ENCODE data around the gene FRAS1.
A peak's percentile ranks its signal among the peaks of the same experiment; 100 is the strongest.

The FRAS1 gene

DNA sequence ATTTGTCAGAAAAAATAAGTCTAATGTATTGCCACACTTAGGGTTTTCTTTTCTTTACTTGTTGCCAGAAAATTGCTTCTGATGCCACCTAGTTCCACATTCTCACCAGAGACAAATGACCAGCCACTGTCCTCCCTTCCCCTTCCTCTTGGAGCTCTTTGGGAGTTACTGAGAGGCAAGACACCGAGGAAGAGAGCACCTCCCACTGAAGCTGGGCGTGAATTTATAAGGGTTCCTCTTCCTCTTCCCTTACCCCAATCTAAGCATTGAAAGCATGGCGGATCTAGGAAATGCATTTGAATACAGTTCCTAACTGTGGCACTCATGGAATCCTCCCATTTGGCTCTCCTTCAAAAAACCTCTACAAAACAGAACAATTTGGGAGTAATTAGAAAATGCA is 524.5 kb downstream of the FRAS1 start:
- no peak for DNase-seq (ENCODE audit: low read depth)

GRCh38 chr4:78584863-78585547 is 527.9 kb downstream of the FRAS1 start:
- peak; percentile 63 for DNase-seq (ENCODE audit: low read depth)

DNA sequence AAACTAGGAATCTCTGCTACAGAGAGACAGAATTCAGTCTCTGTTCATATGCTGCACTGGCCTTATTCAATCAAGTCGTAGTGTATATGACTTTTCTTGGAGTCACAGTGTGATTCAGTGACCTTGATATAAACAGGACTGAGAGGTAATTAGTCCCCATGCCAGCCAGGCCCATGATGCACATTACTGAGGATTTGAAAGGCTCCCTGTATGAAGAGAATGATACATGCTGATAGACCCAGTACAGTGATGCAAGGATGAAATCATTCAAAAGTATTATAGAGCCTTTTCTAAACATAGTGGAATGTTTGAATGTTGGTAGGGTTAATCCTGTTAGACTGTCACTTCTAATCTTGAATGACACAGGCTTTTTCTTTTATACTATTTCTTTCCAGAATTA is 528.5 kb downstream of the FRAS1 start:
- peak; percentile 43 for DNase-seq (ENCODE audit: low read depth)

- peak; percentile 75 for DNase-seq (ENCODE audit: low read depth)
These were observed 531.9 kb downstream of the FRAS1 start for GRCh38 chr4:78588894-78589545.

GRCh38 chr4:78591404-78591803 is 534.3 kb downstream of the FRAS1 start:
- no peak for DNase-seq (ENCODE audit: low read depth)

DNA sequence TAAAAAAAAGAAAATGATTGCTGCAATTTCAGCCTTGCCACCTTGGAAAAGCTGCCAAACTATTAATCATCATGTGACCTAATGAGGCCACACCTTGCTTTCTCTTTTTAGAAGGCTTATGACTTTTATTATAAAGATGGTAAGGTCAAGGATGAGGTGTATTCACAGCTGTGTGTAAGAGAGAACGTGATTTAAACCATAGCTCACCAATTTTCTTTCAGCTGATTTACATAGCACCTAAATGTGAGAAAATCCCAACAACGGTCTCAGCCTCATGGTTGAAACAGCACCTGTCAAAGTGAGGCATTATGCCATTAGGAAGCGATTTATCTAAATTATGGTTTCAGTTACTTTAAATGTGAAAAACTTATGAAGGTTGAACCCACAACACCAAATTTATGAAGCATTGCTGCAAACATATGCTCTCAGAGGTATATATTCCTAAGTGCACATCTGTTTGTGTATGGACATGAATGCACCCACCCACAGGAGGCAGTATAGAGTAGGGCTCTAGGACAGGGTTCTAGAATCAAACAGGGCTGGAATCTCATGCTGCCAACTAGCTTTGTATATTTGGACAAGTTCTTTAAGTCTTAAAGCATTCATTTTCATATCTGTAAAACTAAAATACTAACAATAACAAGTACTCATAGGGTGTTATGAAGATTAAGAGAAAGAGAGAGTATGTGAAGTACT is 535.1 kb downstream of the FRAS1 start:
- DNase-seq (ENCODE audit: low read depth) = no peak
